ENCODE measurements around the gene HAPLN2. TPM values are rescaled to one million over a fixed set of nuclear protein-coding genes. Genes with fewer than 3 reads are reported as not detected.

The HAPLN2 gene
- total and polyA plus RNA-seq, 2 of the 4 experiments (the other 2 are of a cell fraction), result not detected

DNA sequence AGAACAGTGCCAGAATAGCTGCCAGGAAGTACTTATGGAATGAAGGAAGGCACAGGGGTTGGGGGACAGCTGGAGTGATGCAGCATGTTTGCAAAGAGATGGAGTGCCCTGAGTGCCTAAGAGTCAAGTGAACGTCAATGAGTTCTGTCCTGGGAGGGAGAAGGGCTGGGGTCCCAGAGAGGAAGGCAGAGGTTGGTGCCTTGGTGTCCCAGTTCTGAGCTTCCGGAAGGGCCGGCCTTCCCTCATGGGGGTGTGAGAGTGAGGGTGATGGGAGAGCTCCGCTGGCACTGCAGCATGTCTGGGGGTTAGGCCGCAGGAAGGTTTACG is 40.4 kb downstream of the HAPLN2 start:
- CTCF ChIA-PET, result interaction anchor here (0.6 to 1.3 kb wide), 5 partner anchors 17 to 216 kb away, joined by 3 to 25 read pairs (median 4); partner anchors contain the start of genes BCAN and NES
- peak overlapping the region; percentile 28 for H2BK5ac ChIP-seq (ENCODE audit: low read depth, low read length, poor library complexity, severe bottlenecking)
- peak overlapping the region in 1 of 2 experiments; percentile 72; a peak in 1 of 4 replicates for H4K8ac ChIP-seq (ENCODE audit: low read depth in 2 of 2, low read length in 2 of 2)
- no peak overlapping the region for H4K91ac ChIP-seq (ENCODE audit: insufficient read depth, low read depth, low read length)
- 0 out of 2 replicates have a peak overlapping the region, but pooled peaks have one; percentile 35 for H3K23ac ChIP-seq (ENCODE audit: low read depth, low read length)
- ATAC-seq (ENCODE audit: low read depth), result no peak
- POLR2A ChIA-PET (ENCODE audit: unreplicated experiment), result no interaction called here
- dilution Hi-C loops (cut with HindIII; ENCODE audit: low sequenced_read_pairs, unreplicated experiment) (no loop called here), intact Hi-C loops (cut with micrococcal nuclease) (no loop called here), in situ Hi-C loops (cut with MboI; ENCODE audit: low sequenced_read_pairs) (loop anchor here (5.0 kb wide), 1 partner anchor 37 kb away; no protein-coding TSS in a partner anchor)
- peak overlapping the region; percentile 38; the same call in 1 of the 2 replicates for H2BK120ac ChIP-seq (ENCODE audit: low read depth, low read length)
- H3K9ac ChIP-seq (ENCODE audit: low read depth, low read length), result peak overlapping the region; percentile 21; the same call in 1 of the 2 replicates
- peak overlapping the region; percentile 90 for H2AFZ ChIP-seq (replicated peaks; ENCODE audit: low read length, poor library complexity)
- no peak for DNase-seq
- H3K18ac ChIP-seq (ENCODE audit: low read depth, low read length), result no peak overlapping the region
- H3K4ac ChIP-seq (ENCODE audit: low read depth, low read length), result peak overlapping the region; percentile 67
- H3K27me3 ChIP-seq (ENCODE audit: control insufficient read depth, insufficient read depth, low read length), result peaks cover 25% of the 10 kb centered on the region
- no peak overlapping the region for H3K4me3 ChIP-seq (ENCODE audit: insufficient read depth, low read depth, low read length)
- H4K20me1 ChIP-seq (ENCODE audit: insufficient read depth, low read length), result 0 out of 2 replicates have a peak, but pooled peaks cover 6% of the 10 kb centered on the region
- H3K4me2 ChIP-seq (ENCODE audit: low read depth, low read length), result peak overlapping the region; percentile 37
- H3K56ac ChIP-seq (ENCODE audit: extremely low read depth, insufficient read depth, low read length), result no peak overlapping the region
- H3K14ac ChIP-seq (replicated peaks; ENCODE audit: low read depth, low read length), result peak overlapping the region; percentile 69; the same call in 1 of the 2 replicates
- no peaks in the 10 kb centered on the region for H3K9me3 ChIP-seq (ENCODE audit: control insufficient read depth, insufficient read depth, low read length)
- H3K79me1 ChIP-seq (ENCODE audit: low read depth in 1 of 2, low read length in 2 of 2), result peaks cover 0 to 24% of the 10 kb centered on the region in 2 experiments; a peak in 2 of 4 replicates
- H3K27ac ChIP-seq (ENCODE audit: insufficient read depth, low read length), result peak overlapping the region; percentile 13
- 0% methylated on average over 2 of the region's 6 CpGs; no CpG with 5 or more reads in 1 of the 2 experiments for WGBS, 2 experiments (ENCODE audit: extremely low coverage in 2 of 2, insufficient read length in 1 of 2)
- peaks cover 20% of the 10 kb centered on the region for H3K9me1 ChIP-seq (ENCODE audit: insufficient read depth, low read length)
- H3K4me1 ChIP-seq (ENCODE audit: control insufficient read depth, insufficient read depth, low read length), result peaks cover 44% of the 10 kb centered on the region
- no peak for TF ChIP-seq CHD1 (IDR thresholded peaks at IDR 0.05; ENCODE audit: low read depth, low read length)
- TF ChIP-seq MXI1 (IDR thresholded peaks at IDR 0.05; ENCODE audit: borderline replicate concordance, low read depth, low read length), result no peak
- TF ChIP-seq, protein P1, sequence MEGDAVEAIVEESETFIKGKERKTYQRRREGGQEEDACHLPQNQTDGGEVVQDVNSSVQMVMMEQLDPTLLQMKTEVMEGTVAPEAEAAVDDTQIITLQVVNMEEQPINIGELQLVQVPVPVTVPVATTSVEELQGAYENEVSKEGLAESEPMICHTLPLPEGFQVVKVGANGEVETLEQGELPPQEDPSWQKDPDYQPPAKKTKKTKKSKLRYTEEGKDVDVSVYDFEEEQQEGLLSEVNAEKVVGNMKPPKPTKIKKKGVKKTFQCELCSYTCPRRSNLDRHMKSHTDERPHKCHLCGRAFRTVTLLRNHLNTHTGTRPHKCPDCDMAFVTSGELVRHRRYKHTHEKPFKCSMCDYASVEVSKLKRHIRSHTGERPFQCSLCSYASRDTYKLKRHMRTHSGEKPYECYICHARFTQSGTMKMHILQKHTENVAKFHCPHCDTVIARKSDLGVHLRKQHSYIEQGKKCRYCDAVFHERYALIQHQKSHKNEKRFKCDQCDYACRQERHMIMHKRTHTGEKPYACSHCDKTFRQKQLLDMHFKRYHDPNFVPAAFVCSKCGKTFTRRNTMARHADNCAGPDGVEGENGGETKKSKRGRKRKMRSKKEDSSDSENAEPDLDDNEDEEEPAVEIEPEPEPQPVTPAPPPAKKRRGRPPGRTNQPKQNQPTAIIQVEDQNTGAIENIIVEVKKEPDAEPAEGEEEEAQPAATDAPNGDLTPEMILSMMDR (conservative IDR thresholded peaks at IDR 0.05; ENCODE audit: low read depth, low read length), result no peak
- no peak for TF ChIP-seq MAZ (IDR thresholded peaks at IDR 0.05; ENCODE audit: borderline replicate concordance, low read depth, low read length)
- TF ChIP-seq SMC3 (IDR thresholded peaks at IDR 0.05; ENCODE audit: low read depth, low read length), result no peak
- TF ChIP-seq BHLHE40 (IDR thresholded peaks at IDR 0.05; ENCODE audit: low read depth, low read length), result no peak
- TF ChIP-seq MAFK (IDR thresholded peaks at IDR 0.05; ENCODE audit: low read depth, low read length), result no peak
- no peak for TF ChIP-seq CEBPB (IDR thresholded peaks at IDR 0.05; ENCODE audit: low read depth, low read length)
- H2AK9ac ChIP-seq (replicated peaks; ENCODE audit: low read depth, low read length, poor library complexity), result peak overlapping the region; percentile 94
- BruUV-seq (replicated peaks), result no TSS peak
- H2BK15ac ChIP-seq (ENCODE audit: low read depth, low read length), result no peak overlapping the region
- H2BK20ac ChIP-seq (ENCODE audit: low read depth, low read length), result no peak overlapping the region
- H2AK5ac ChIP-seq (ENCODE audit: low read depth, low read length), result peak overlapping the region; percentile 78
- H3K36me3 ChIP-seq (ENCODE audit: control insufficient read depth, insufficient read depth, low read length), result no peaks in the 10 kb centered on the region
- H4K5ac ChIP-seq (ENCODE audit: low read depth, low read length), result no peak overlapping the region; the same call in 1 of the 2 replicates

Data from IMR-90 (cell line).